SU-DHL-6 (cell line): ENCODE results near the gene ACSL6.

Source experiments
- EZH2phosphoT487 ChIP-seq: fragments of 200-600 bp; sonication (generic), shearing (Covaris generic); conservative IDR thresholded peaks from 2 replicates; pipeline ENCODE4 v1.6.1; 2018; ENCODE audit warnings: mild to moderate bottlenecking, antibody characterized with exemption, low read length, moderate library complexity, mixed read lengths
- TF ChIP-seq, protein P1 (sequence below): fragments of 200-600 bp; sonication (generic); IDR thresholded peaks from one replicate; pipeline ENCODE4 v1.5.1; 2017; ENCODE audit warnings: antibody characterized with exemption, mild to moderate bottlenecking, low read length, moderate library complexity; ENCODE audit not compliant: insufficient read depth, poor library complexity, severe bottlenecking

DNA sequence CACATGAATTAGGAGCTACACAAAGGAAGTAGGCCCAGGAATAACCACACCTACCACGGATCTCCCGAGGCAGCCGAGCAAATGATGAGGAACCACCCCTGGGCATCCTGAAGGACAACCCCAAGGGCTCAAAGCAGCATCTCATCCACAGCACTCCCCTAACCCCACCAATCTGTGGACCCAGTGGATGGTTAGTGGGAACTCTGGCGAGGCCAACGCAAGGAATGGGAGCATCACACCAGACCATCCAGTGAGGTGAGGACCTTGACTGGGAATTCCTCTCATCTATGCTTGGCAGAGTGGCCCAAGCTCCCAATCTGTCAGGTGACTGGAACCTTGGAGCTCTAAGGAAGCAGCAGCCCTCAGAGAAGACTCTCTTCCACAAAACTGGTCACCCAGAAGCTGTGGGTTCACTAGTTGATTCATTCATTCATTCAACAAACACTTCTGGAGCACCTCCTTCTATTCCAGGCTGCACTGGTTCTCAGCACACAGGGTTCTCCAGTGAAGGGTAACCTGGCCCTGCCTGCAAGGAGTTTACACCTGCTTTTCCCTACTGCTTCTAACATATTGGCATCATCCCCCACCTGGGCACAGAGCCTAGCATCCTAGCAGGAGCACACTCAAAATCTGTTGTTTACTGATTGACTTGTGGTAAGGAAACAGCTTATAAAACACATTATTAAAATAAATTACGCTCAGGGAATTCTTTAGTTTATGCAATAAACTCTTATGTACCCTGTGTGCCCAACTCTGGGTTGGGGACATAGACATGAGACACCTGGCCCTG lies 4.9 kb downstream of the ACSL6 start:
- TF ChIP-seq, protein P1, sequence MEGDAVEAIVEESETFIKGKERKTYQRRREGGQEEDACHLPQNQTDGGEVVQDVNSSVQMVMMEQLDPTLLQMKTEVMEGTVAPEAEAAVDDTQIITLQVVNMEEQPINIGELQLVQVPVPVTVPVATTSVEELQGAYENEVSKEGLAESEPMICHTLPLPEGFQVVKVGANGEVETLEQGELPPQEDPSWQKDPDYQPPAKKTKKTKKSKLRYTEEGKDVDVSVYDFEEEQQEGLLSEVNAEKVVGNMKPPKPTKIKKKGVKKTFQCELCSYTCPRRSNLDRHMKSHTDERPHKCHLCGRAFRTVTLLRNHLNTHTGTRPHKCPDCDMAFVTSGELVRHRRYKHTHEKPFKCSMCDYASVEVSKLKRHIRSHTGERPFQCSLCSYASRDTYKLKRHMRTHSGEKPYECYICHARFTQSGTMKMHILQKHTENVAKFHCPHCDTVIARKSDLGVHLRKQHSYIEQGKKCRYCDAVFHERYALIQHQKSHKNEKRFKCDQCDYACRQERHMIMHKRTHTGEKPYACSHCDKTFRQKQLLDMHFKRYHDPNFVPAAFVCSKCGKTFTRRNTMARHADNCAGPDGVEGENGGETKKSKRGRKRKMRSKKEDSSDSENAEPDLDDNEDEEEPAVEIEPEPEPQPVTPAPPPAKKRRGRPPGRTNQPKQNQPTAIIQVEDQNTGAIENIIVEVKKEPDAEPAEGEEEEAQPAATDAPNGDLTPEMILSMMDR, result no peak
- no peak for TF ChIP-seq EZH2phosphoT487
